Measurements from ENCODE around the gene UBALD1. TPM values are rescaled to one million over a fixed set of nuclear protein-coding genes. Genes with fewer than 3 reads are reported as not detected.
"Not testable (repeated sequence)": the region's sequence is repeated elsewhere in the genome, so short reads cannot be mapped to it uniquely, and the experiment has no call there.

Gene UBALD1
- total RNA-seq, 4 donors from 2014 or later: 5.9 to 24.0 (median 14.3) TPM

GRCh38 chr16:4650443-4651074 is 35.9 kb upstream of the UBALD1 start:
- not testable (repeated sequence) for H3K4me1 ChIP-seq, H3K27ac ChIP-seq, H3K9me3 ChIP-seq, ATAC-seq, H3K4me3 ChIP-seq, H3K27me3 ChIP-seq
- TF ChIP-seq CTCF (IDR thresholded peaks at IDR 0.05): peak in 3 of 4 experiments; percentile 44 to 67 (median 55)
- WGBS, 2 donors (ENCODE audit: low coverage in 1 of 2): 20 to 87% methylated on average over 1 to 7 of the region's 15 CpGs
- H3K36me3 ChIP-seq: peaks cover 0 to 78% of the 10 kb centered on the region in 2 donors

DNA sequence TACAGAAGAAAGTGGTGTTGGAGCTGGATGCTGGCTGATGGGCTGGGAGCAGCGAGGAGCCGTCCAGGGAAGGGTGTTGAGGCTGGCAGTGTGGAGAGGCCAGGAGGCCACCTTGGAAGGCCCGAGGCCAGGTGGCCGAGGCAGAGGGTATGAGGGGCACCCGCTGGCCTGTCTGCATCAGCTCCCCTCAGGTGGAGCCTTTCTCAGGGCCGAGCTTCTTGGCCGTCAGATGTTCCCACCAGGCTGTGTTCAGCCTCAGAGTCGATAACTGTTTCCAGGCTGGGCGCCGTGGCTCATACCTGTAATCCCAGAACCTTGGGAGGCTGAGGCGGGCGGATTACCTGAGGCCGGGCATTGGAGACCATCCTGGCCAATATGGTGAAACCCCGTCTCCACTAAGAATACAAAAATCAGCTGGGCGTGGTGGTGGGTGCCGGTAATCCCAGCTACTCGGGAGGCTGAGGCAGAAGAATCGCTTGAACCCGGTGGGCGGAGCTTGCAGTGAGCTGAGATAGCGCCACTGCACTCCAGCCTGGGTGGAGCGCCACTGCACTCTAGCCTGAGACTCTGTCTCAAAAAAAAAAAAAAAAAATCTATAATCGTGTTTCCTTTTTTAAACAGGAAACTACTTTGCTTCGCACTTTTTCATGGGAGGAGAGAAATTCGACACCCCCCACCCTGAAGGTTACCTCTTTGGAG is 35.2 kb upstream of the UBALD1 start:
- Histone ChIP-seq H3K9me3 (no peaks in the 10 kb centered on the region), H3K4me1 (peaks cover 0 to 4% (median 0%) of the 10 kb centered on the region in 3 donors), H3K36me3 (peaks cover 0 to 76% of the 10 kb centered on the region in 2 donors), H3K4me3 (no peak overlapping the region), H3K27ac (no peak overlapping the region), H3K27me3 (no peaks in the 10 kb centered on the region)
- TF ChIP-seq POLR2A (IDR thresholded peaks at IDR 0.05) (no peak), POLR2AphosphoS5 (IDR thresholded peaks at IDR 0.05) (no peak), CTCF (IDR thresholded peaks at IDR 0.05) (no peak), EP300 (IDR thresholded peaks at IDR 0.05) (no peak)
- no peak for ATAC-seq
- WGBS, 2 donors (ENCODE audit: low coverage in 1 of 2): 75% methylated on average over 5 of the region's 25 CpGs; no CpG with 5 or more reads in 1 of the 2 donors

DNA sequence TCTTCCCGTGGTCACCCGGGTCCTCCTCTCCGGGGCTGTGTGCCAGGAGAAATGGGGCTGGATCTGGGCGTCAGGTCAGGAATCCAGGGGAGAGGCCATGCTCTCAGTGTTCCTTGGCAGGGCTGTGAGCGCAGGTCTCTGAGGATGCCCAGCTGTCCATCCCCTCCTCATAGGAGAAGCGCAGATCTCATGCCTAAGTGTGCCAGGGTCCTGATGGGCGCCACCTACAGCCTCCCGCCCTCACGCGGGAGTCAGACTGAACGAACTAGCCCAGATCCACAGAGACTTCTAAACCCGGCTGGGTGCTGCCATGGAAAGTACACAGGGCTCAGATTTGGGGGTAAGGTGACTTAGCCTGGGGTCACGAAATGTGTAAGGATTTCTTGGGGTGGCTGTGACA is 34.2 kb upstream of the UBALD1 start:
- H3K27ac ChIP-seq: no peak overlapping the region
- H3K36me3 ChIP-seq: peaks cover 0 to 67% of the 10 kb centered on the region in 2 donors
- no peaks in the 10 kb centered on the region for H3K4me1 ChIP-seq
- H3K9me3 ChIP-seq: no peaks in the 10 kb centered on the region
- H3K27me3 ChIP-seq: no peaks in the 10 kb centered on the region
- TF ChIP-seq CTCF (IDR thresholded peaks at IDR 0.05) (no peak), POLR2AphosphoS5 (IDR thresholded peaks at IDR 0.05) (no peak), EP300 (IDR thresholded peaks at IDR 0.05) (no peak), POLR2A (IDR thresholded peaks at IDR 0.05) (no peak)
- ATAC-seq: no peak
- WGBS, 2 donors (ENCODE audit: low coverage in 1 of 2): 100% methylated on average over 1 of the region's 13 CpGs; no CpG with 5 or more reads in 1 of the 2 donors
- no peak overlapping the region for H3K4me3 ChIP-seq

GRCh38 chr16:4647644-4647980 is 32.9 kb upstream of the UBALD1 start:
- no peak overlapping the region for H3K27ac ChIP-seq
- H3K9me3 ChIP-seq: no peaks in the 10 kb centered on the region
- H3K4me3 ChIP-seq: no peak overlapping the region
- TF ChIP-seq EP300 (IDR thresholded peaks at IDR 0.05) (no peak), POLR2A (IDR thresholded peaks at IDR 0.05) (no peak), POLR2AphosphoS5 (IDR thresholded peaks at IDR 0.05) (no peak)
- H3K36me3 ChIP-seq: peaks cover 0 to 54% of the 10 kb centered on the region in 2 donors
- WGBS, 2 donors (ENCODE audit: low coverage in 1 of 2): 93% methylated on average over 3 of the region's 8 CpGs; no CpG with 5 or more reads in 1 of the 2 donors
- no peaks in the 10 kb centered on the region for H3K4me1 ChIP-seq
- no peak for ATAC-seq
- no peaks in the 10 kb centered on the region for H3K27me3 ChIP-seq

DNA sequence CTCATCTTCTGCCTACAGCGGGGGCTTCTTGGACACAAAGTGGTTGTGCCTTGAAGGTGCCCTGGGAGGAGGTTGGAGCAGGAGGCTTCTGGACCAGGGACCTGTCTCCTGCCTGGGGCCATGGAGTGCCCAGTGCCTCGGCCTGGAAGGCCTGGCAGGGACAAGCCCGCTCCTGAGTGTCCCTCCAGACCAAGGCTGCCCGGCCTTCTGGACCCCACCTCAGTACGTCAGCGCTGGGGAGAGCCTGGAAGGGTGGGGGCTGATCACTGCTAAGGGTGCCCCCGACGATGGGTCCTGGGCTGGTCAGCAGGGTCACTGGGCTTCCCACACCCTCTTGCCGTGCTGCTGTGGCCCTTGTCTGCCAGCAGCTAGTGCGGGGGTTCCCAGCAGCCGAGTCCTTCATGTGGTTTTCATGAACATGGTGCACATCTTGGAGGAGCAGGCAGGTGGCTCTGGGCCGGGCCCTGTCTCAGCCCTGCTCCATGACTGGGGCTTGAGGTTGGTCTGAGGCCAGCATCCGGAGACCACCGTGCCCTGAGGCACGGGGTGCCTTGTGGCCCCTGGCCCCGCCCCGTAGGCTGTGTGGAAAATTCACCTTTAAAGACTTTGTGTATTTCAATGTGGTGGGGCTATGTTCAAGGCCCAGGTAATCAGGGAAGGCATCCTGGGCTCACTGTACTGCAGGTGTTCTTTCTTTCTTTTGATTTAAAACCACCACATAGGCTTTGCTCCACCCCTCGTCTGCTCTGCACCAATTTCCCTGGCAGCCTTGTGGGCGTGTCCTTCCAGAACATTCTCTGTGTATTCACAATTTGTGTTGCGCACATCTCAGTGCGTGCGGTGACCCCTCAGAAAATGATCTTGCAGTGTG is 32.3 kb upstream of the UBALD1 start:
- ATAC-seq: no peak
- H3K9me3 ChIP-seq: no peaks in the 10 kb centered on the region
- no peak overlapping the region for H3K4me3 ChIP-seq
- no peaks in the 10 kb centered on the region for H3K27me3 ChIP-seq
- H3K4me1 ChIP-seq: no peaks in the 10 kb centered on the region
- 60 to 89% methylated on average over 1 to 5 of the region's 22 CpGs for WGBS, 2 donors (ENCODE audit: low coverage in 1 of 2)
- H3K36me3 ChIP-seq: peaks cover 0 to 47% of the 10 kb centered on the region in 2 donors
- no peak for TF ChIP-seq CTCF (IDR thresholded peaks at IDR 0.05)
- no peak overlapping the region for H3K27ac ChIP-seq

Data from gastroesophageal sphincter (tissue), 4 donors.